GM12878 (cell line): ENCODE results near the gene RNF186.

ENCODE experiments used
- CTCF ChIP-seq, 3 experiments: IDR thresholded peaks in 2 of 3; conservative IDR thresholded peaks in 1 of 3; 2 replicates each; pipeline ENCODE4 v1.5.1; 2011; ENCODE audit warnings: low read depth in 3 of 3, low read length in 3 of 3, mild to moderate bottlenecking in 3 of 3, control low read depth in 2 of 3, moderate library complexity in 2 of 3, inconsistent platforms in 1 of 3, mixed read lengths in 1 of 3; ENCODE audit not compliant: control insufficient read depth in 2 of 3, insufficient read depth in 1 of 3; ENCODE audit errors: extremely low read depth in 1 of 3
- E2F4 ChIP-seq: IDR thresholded peaks from 2 replicates; pipeline ENCODE4 v1.6.1; 2012; ENCODE audit warnings: low read depth, low read length, improper control_type of control experiment
- ETV6 ChIP-seq, 2 experiments: fragments of 450-650 bp in 1 of 2; IDR thresholded peaks in 1 of 2; conservative IDR thresholded peaks in 1 of 2; 2 replicates each; pipeline ENCODE4 v1.6.1; 2014; ENCODE audit warnings: antibody characterized with exemption in 1 of 2, borderline replicate concordance in 1 of 2, low read depth in 1 of 2, mild to moderate bottlenecking in 1 of 2, moderate library complexity in 1 of 2
- EZH2 ChIP-seq: IDR thresholded peaks from 2 replicates; pipeline ENCODE4 v1.6.1; 2012; ENCODE audit warnings: low read depth, mild to moderate bottlenecking, control low read depth, inconsistent platforms, low read length, borderline replicate concordance; ENCODE audit not compliant: control insufficient read depth
- FOXK2 ChIP-seq: fragments of 450-650 bp; IDR thresholded peaks from 2 replicates; pipeline ENCODE4 v1.6.1; 2017; ENCODE audit warnings: mild to moderate bottlenecking, moderate library complexity
- HCFC1 ChIP-seq: fragments of 150-350 bp; IDR thresholded peaks from 2 replicates; pipeline ENCODE4 v1.6.1; 2014; ENCODE audit warnings: low read length
- NBN ChIP-seq: fragments of 450-650 bp; IDR thresholded peaks from 2 replicates; pipeline ENCODE4 v1.6.1; 2016
- NR2C2 ChIP-seq: IDR thresholded peaks from 2 replicates; pipeline ENCODE4 v1.6.1; 2011; ENCODE audit warnings: borderline replicate concordance, low read depth; ENCODE audit not compliant: control insufficient read depth, insufficient read length
- POLR2A ChIP-seq: IDR thresholded peaks from 2 replicates; pipeline ENCODE4 v1.6.1; 2011; ENCODE audit warnings: low read depth, mild to moderate bottlenecking, low read length
- RB1 ChIP-seq: fragments of 450-650 bp; formaldehyde crosslinking; IDR thresholded peaks from 2 replicates; pipeline ENCODE4 v1.6.1; 2017; ENCODE audit warnings: mild to moderate bottlenecking, borderline replicate concordance
- TCF7 ChIP-seq: IDR thresholded peaks from 2 replicates; pipeline ENCODE4 v1.6.1; 2014; ENCODE audit warnings: antibody characterized with exemption, borderline replicate concordance
- TF ChIP-seq, protein P1 (sequence below): IDR thresholded peaks from 2 replicates; pipeline ENCODE4 v1.6.1; 2012; ENCODE audit warnings: mild to moderate bottlenecking, low read depth, low read length

DNA sequence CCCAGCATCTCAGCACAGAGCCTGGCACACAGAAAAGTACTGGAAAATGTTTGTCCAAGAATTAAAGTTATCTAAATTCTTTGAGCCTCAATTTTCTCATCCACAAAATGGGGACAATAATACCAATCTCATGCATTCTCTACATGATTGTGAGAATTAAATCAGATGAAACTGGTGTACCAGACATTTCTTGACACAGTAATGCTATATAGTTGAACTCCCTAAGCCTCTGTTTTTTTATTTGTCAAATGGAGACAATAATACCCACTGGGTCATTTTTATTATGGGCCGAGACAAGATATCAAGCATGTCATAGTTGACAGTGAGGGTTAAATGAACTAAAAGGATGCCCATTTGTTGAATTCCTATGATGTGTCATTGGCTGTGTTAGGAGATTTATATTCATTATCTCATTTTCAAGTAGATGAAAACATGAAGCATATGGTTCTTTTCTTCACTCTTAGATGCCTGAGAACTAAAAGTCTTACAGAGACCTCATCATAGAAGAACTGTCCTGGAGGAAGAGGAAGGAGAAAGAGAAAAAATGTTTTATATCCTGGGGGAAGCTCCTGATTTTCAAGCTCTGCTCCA is 49.6 kb upstream of the RNF186 start:
- TF ChIP-seq, protein P1, sequence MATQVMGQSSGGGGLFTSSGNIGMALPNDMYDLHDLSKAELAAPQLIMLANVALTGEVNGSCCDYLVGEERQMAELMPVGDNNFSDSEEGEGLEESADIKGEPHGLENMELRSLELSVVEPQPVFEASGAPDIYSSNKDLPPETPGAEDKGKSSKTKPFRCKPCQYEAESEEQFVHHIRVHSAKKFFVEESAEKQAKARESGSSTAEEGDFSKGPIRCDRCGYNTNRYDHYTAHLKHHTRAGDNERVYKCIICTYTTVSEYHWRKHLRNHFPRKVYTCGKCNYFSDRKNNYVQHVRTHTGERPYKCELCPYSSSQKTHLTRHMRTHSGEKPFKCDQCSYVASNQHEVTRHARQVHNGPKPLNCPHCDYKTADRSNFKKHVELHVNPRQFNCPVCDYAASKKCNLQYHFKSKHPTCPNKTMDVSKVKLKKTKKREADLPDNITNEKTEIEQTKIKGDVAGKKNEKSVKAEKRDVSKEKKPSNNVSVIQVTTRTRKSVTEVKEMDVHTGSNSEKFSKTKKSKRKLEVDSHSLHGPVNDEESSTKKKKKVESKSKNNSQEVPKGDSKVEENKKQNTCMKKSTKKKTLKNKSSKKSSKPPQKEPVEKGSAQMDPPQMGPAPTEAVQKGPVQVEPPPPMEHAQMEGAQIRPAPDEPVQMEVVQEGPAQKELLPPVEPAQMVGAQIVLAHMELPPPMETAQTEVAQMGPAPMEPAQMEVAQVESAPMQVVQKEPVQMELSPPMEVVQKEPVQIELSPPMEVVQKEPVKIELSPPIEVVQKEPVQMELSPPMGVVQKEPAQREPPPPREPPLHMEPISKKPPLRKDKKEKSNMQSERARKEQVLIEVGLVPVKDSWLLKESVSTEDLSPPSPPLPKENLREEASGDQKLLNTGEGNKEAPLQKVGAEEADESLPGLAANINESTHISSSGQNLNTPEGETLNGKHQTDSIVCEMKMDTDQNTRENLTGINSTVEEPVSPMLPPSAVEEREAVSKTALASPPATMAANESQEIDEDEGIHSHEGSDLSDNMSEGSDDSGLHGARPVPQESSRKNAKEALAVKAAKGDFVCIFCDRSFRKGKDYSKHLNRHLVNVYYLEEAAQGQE, result no peak
- TF ChIP-seq E2F4 (no peak), RB1 (no peak), CTCF (IDR thresholded peaks at IDR 0.05 in 2 of 3, conservative IDR thresholded peaks at IDR 0.05 in 1 of 3; ENCODE audit: control insufficient read depth in 2 of 3, extremely low read depth in 1 of 3, insufficient read depth in 1 of 3, low read depth in 3 of 3, low read length in 3 of 3) (no peak), EZH2 (no peak), NR2C2 (no peak), ETV6 (conservative IDR thresholded peaks at IDR 0.05 in 1 of 2, IDR thresholded peaks at IDR 0.05 in 1 of 2; ENCODE audit: borderline replicate concordance in 1 of 2, low read depth in 1 of 2) (no peak), TCF7 (no peak), POLR2A (no peak), HCFC1 (no peak), NBN (no peak), FOXK2 (no peak)
